SU-DHL-6 (cell line): ENCODE measurements around the gene IL1R1.

Experiments
- H2AFZ ChIP-seq: fragments of 200-600 bp; sonication (generic); 2 replicates; pipeline ENCODE4 v1.6.1; 2014; ENCODE audit warnings: low read depth, mild to moderate bottlenecking, moderate library complexity, mixed read lengths, antibody characterized with exemption, low read length; ENCODE audit not compliant: severe bottlenecking
- H3F3A ChIP-seq: fragments of 200-600 bp; shearing (Covaris generic); 2 replicates; pipeline ENCODE4 v1.6.0; 2016; ENCODE audit warnings: antibody characterized with exemption, mild to moderate bottlenecking; ENCODE audit not compliant: insufficient read depth
- H3K27ac ChIP-seq: fragments of 200-600 bp; sonication (generic); 2 replicates; pipeline ENCODE4 v1.5.1; 2016; ENCODE audit warnings: low read depth, mild to moderate bottlenecking, low read length, moderate library complexity, mixed read lengths
- H3K27me3 ChIP-seq: fragments of 200-600 bp; sonication (generic), shearing (Covaris generic); 2 replicates; pipeline ENCODE4 v1.6.0; 2014; ENCODE audit warnings: mild to moderate bottlenecking, low read length
- H3K36me3 ChIP-seq: fragments of 200-600 bp; sonication (generic); 2 replicates; pipeline ENCODE4 v1.6.1; 2014; ENCODE audit warnings: mild to moderate bottlenecking, low read length, mixed read lengths
- H3K4me2 ChIP-seq: fragments of 300-600, 200-600 bp; shearing (Covaris generic), sonication (generic); 2 replicates; pipeline ENCODE4 v1.6.0; 2014; ENCODE audit warnings: low read length, low read depth, mild to moderate bottlenecking; ENCODE audit not compliant: poor library complexity, severe bottlenecking
- H3K4me3 ChIP-seq: fragments of 200-600 bp; sonication (generic); 2 replicates; pipeline ENCODE4 v1.5.1; 2014; ENCODE audit warnings: antibody characterized with exemption, low read length, mild to moderate bottlenecking, mixed read lengths; ENCODE audit not compliant: insufficient read depth, poor library complexity, severe bottlenecking
- H3K79me2 ChIP-seq: fragments of 200-600 bp; sonication (generic); 2 replicates; pipeline ENCODE4 v1.6.1; 2014; ENCODE audit warnings: mild to moderate bottlenecking, low read length, moderate library complexity; ENCODE audit not compliant: insufficient read depth
- H3K9ac ChIP-seq: fragments of 200-600 bp; sonication (generic); 2 replicates; pipeline ENCODE4 v1.7.0; 2014; ENCODE audit warnings: mild to moderate bottlenecking, low read length
- H3K9me2 ChIP-seq: fragments of 200-600 bp; sonication (generic); replicated peaks from 2 replicates; pipeline ENCODE4 v1.6.1; 2014; ENCODE audit warnings: low read length; ENCODE audit not compliant: insufficient read depth
- H3K9me3 ChIP-seq: fragments of 200-600 bp; sonication (generic); 2 replicates; pipeline ENCODE4 v1.6.1; 2014; ENCODE audit warnings: low read length, mixed read lengths; ENCODE audit not compliant: insufficient read depth
- H4K20me1 ChIP-seq: fragments of 200-600 bp; sonication (generic); 2 replicates; pipeline ENCODE4 v1.6.1; 2014; ENCODE audit warnings: low read depth, mild to moderate bottlenecking, antibody characterized with exemption, low read length, moderate library complexity, mixed read lengths
- CTCF ChIP-seq: fragments of 200-600 bp; sonication (generic); IDR thresholded peaks from one replicate; pipeline ENCODE4 v1.5.1; 2017; ENCODE audit warnings: antibody characterized with exemption, mild to moderate bottlenecking, low read length, moderate library complexity; ENCODE audit not compliant: insufficient read depth, poor library complexity, severe bottlenecking
- EZH2phosphoT487 ChIP-seq: fragments of 200-600 bp; sonication (generic), shearing (Covaris generic); conservative IDR thresholded peaks from 2 replicates; pipeline ENCODE4 v1.6.1; 2018; ENCODE audit warnings: mild to moderate bottlenecking, antibody characterized with exemption, low read length, moderate library complexity, mixed read lengths

The IL1R1 gene

GRCh38 chr2:102107741-102108070 lies 34.8 kb upstream of the IL1R1 start:
- H3K36me3 ChIP-seq, result no peaks in the 10 kb centered on the region
- no peak overlapping the region for H3K9ac ChIP-seq
- H3K4me2 ChIP-seq, result no peak overlapping the region
- H3K9me3 ChIP-seq, result no peaks in the 10 kb centered on the region
- H3K79me2 ChIP-seq, result no peaks in the 10 kb centered on the region
- H2AFZ ChIP-seq, result no peak overlapping the region
- TF ChIP-seq CTCF, result no peak
- no peak for TF ChIP-seq EZH2phosphoT487
- no peaks in the 10 kb centered on the region for H4K20me1 ChIP-seq
- no peaks in the 10 kb centered on the region for H3F3A ChIP-seq
- no peaks in the 10 kb centered on the region for H3K27me3 ChIP-seq
- H3K27ac ChIP-seq, result no peak overlapping the region
- H3K4me3 ChIP-seq, result no peak overlapping the region
- no peaks in the 10 kb centered on the region for H3K9me2 ChIP-seq

- H3K79me2 ChIP-seq, result no peaks in the 10 kb centered on the region
- no peak for TF ChIP-seq EZH2phosphoT487
- TF ChIP-seq CTCF, result no peak
- H3K36me3 ChIP-seq, result no peaks in the 10 kb centered on the region
- H3K4me3 ChIP-seq, result no peak overlapping the region
- no peaks in the 10 kb centered on the region for H3K9me2 ChIP-seq
- H3K4me2 ChIP-seq, result no peak overlapping the region
- H2AFZ ChIP-seq, result no peak overlapping the region
- no peaks in the 10 kb centered on the region for H3K27me3 ChIP-seq
- no peak overlapping the region for H3K27ac ChIP-seq
- no peaks in the 10 kb centered on the region for H3K9me3 ChIP-seq
- H3K9ac ChIP-seq, result no peak overlapping the region
- H3F3A ChIP-seq, result no peaks in the 10 kb centered on the region
- no peaks in the 10 kb centered on the region for H4K20me1 ChIP-seq
Observed at GRCh38 chr2:102109016-102109415, 33.5 kb upstream of the IL1R1 start.

GRCh38 chr2:102110171-102110570 lies 32.4 kb upstream of the IL1R1 start:
- TF ChIP-seq CTCF (no peak), EZH2phosphoT487 (no peak)
- Histone ChIP-seq H3K27ac (no peak overlapping the region), H3K9me2 (no peaks in the 10 kb centered on the region), H3K9ac (no peak overlapping the region), H3K79me2 (no peaks in the 10 kb centered on the region), H3K9me3 (no peaks in the 10 kb centered on the region), H3K36me3 (no peaks in the 10 kb centered on the region), H3F3A (no peaks in the 10 kb centered on the region), H3K27me3 (no peaks in the 10 kb centered on the region), H4K20me1 (no peaks in the 10 kb centered on the region), H3K4me3 (no peak overlapping the region), H2AFZ (no peak overlapping the region), H3K4me2 (no peak overlapping the region)
